Nephron progenitor cell (in vitro differentiated cells): ENCODE measurements around the gene NFATC2.

ENCODE experiments used
- DNase-seq: peaks from one replicate; pipeline ENCODE4 v3.0.0; 2021
- H3K27ac Mint-ChIP-seq: 2 replicates; pipeline ENCODE4 v1.8.0; 2021; ENCODE audit warnings: mild to moderate bottlenecking, moderate library complexity, mixed read lengths
- H3K27me3 Mint-ChIP-seq: 2 replicates; pipeline ENCODE4 v1.8.0; 2021; ENCODE audit warnings: mild to moderate bottlenecking, low read depth, mixed read lengths; ENCODE audit not compliant: poor library complexity
- H3K36me3 Mint-ChIP-seq: 2 replicates; pipeline ENCODE4 v1.8.0; 2021; ENCODE audit warnings: low read depth, mixed read lengths
- H3K4me1 Mint-ChIP-seq: 2 replicates; pipeline ENCODE4 v1.8.0; 2021; ENCODE audit warnings: mixed read lengths
- H3K4me3 Mint-ChIP-seq: 2 replicates; pipeline ENCODE4 v1.8.0; 2021; ENCODE audit warnings: mild to moderate bottlenecking, moderate library complexity, mixed read lengths
- H3K9me3 Mint-ChIP-seq: 2 replicates; pipeline ENCODE4 v1.8.0; 2021; ENCODE audit warnings: mild to moderate bottlenecking, moderate library complexity, mixed read lengths
- CTCF ChIP-seq: fragments of 200-600 bp; sonication (generic); IDR thresholded peaks from 2 replicates; pipeline ENCODE4 v1.5.0; 2021; ENCODE audit warnings: antibody characterized with exemption

The NFATC2 gene

GRCh38 chr20:51359947-51360346 is 182.6 kb downstream of the NFATC2 start:
- Mint-ChIP-seq H3K4me1 (peaks cover 9% of the 10 kb centered on the region), H3K9me3 (peaks cover 22% of the 10 kb centered on the region), H3K27ac (no peak overlapping the region), H3K27me3 (peaks cover 24% of the 10 kb centered on the region), H3K36me3 (peaks cover 8% of the 10 kb centered on the region), H3K4me3 (no peak overlapping the region)
- no peak for DNase-seq
- no peak for TF ChIP-seq CTCF

DNA sequence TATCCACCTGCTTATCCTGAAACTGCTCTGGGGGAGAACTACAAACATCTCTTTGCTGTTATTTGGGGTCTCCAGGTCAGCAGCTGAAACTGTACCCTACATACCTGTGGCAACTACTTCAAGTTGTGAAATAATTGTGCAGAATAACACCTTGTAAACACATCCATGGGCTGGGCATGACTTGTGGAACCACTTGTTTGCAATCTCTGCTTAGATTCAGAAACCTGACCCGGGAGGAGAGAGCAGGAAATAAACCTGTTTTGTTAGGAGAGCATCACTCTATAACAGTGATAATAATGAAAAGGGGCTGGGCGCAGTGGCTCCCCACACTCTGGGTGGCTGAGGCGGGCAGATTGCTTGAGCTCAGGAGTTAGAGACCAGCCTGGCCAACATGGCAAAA is 183.1 kb downstream of the NFATC2 start:
- no peak for TF ChIP-seq CTCF
- H3K9me3 Mint-ChIP-seq: peaks cover 18% of the 10 kb centered on the region
- peaks cover 24% of the 10 kb centered on the region for H3K27me3 Mint-ChIP-seq
- peaks cover 8% of the 10 kb centered on the region for H3K36me3 Mint-ChIP-seq
- peaks cover 15% of the 10 kb centered on the region for H3K4me1 Mint-ChIP-seq
- no peak for DNase-seq
- H3K4me3 Mint-ChIP-seq: no peak overlapping the region
- H3K27ac Mint-ChIP-seq: no peak overlapping the region

GRCh38 chr20:51358032-51358724 is 184.3 kb downstream of the NFATC2 start:
- Mint-ChIP-seq H3K4me3 (no peak overlapping the region), H3K27me3 (peaks cover 24% of the 10 kb centered on the region), H3K27ac (no peak overlapping the region), H3K36me3 (no peaks in the 10 kb centered on the region), H3K4me1 (peaks cover 25% of the 10 kb centered on the region), H3K9me3 (peaks cover 9% of the 10 kb centered on the region)
- no peak for DNase-seq
- no peak for TF ChIP-seq CTCF

GRCh38 chr20:51357543-51357942 is 185.0 kb downstream of the NFATC2 start:
- Mint-ChIP-seq H3K27ac (no peak overlapping the region), H3K27me3 (peaks cover 20% of the 10 kb centered on the region), H3K4me3 (no peak overlapping the region), H3K4me1 (peaks cover 31% of the 10 kb centered on the region), H3K36me3 (no peaks in the 10 kb centered on the region), H3K9me3 (peaks cover 3% of the 10 kb centered on the region)
- no peak for DNase-seq
- TF ChIP-seq CTCF: no peak

GRCh38 chr20:51356871-51357270 is 185.6 kb downstream of the NFATC2 start:
- H3K4me1 Mint-ChIP-seq: peaks cover 36% of the 10 kb centered on the region
- H3K27me3 Mint-ChIP-seq: peaks cover 20% of the 10 kb centered on the region
- no peak overlapping the region for H3K27ac Mint-ChIP-seq
- no peak for DNase-seq
- no peaks in the 10 kb centered on the region for H3K9me3 Mint-ChIP-seq
- H3K4me3 Mint-ChIP-seq: no peak overlapping the region
- H3K36me3 Mint-ChIP-seq: no peaks in the 10 kb centered on the region
- no peak for TF ChIP-seq CTCF

DNA sequence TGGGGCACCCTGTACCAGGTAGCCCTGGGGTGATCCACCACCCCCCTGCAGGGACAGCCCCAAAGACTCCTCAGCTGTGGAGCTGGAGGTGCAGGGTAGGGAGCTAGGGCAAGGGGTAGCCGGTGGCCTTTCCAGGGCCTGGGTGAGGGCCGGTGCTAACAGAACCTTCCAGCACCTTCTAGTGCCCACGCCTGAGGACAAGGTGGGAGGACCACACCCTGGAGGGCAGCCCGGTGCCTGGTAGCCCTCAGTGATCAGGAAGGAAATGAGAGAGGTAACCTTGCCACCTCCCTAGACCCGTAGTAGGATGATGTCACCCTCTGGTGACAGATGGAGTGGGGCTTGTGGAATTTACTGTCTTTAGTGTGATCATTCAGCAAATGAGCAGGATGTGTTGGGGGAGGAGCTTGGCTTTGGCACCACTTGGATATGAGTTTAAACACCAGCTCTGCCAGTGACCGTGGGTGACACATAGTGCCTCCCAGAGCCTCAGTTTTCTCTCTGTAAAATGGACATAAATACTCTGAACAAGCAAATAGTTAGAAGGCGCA is 187.7 kb downstream of the NFATC2 start:
- DNase-seq: no peak
- peaks cover 14% of the 10 kb centered on the region for H3K27me3 Mint-ChIP-seq

More for the DNA sequence above, 187.7 kb downstream of the NFATC2 start:
- Mint-ChIP-seq H3K4me1 (peaks cover 51% of the 10 kb centered on the region), H3K9me3 (no peaks in the 10 kb centered on the region), H3K4me3 (no peak overlapping the region), H3K36me3 (no peaks in the 10 kb centered on the region), H3K27ac (peak overlapping the region; percentile 85)
- TF ChIP-seq CTCF: no peak
